KMS-11 (cell line): ENCODE measurements around the gene HSPA12B.

Source experiments
- H2AFZ ChIP-seq: fragments of 200-600 bp; sonication (generic); 2 replicates; pipeline ENCODE4 v1.6.1; 2016; ENCODE audit warnings: antibody characterized with exemption, mixed run types, low read depth
- H3K27ac ChIP-seq: fragments of 200-600 bp; sonication (generic); 2 replicates; pipeline ENCODE4 v1.6.1; 2016; ENCODE audit warnings: mild to moderate bottlenecking, mixed run types
- H3K27me3 ChIP-seq: fragments of 200-600 bp; sonication (generic); 2 replicates; pipeline ENCODE4 v1.6.1; 2017; ENCODE audit warnings: mild to moderate bottlenecking, low read depth, mixed run types, moderate library complexity; ENCODE audit not compliant: insufficient read depth
- H3K36me3 ChIP-seq: fragments of 200-600 bp; sonication (generic); 2 replicates; pipeline ENCODE4 v1.6.1; 2017; ENCODE audit warnings: mild to moderate bottlenecking, mixed run types; ENCODE audit not compliant: insufficient read depth
- H3K4me1 ChIP-seq: fragments of 200-600 bp; sonication (generic); 2 replicates; pipeline ENCODE4 v1.6.1; 2016; ENCODE audit warnings: mild to moderate bottlenecking, low read depth, mixed run types; ENCODE audit not compliant: poor library complexity, severe bottlenecking
- H3K4me2 ChIP-seq: fragments of 200-600 bp; sonication (generic); 2 replicates; pipeline ENCODE4 v1.7.0; 2016; ENCODE audit warnings: mild to moderate bottlenecking, mixed run types
- H3K4me3 ChIP-seq: fragments of 200-600 bp; sonication (generic); IDR thresholded peaks from 2 replicates; pipeline ENCODE4 v1.6.1; 2017; ENCODE audit warnings: low read depth, low read length, mixed read lengths; ENCODE audit not compliant: insufficient read depth
- H3K79me2 ChIP-seq: fragments of 200-600 bp; sonication (generic); 2 replicates; pipeline ENCODE4 v1.6.1; 2016; ENCODE audit warnings: low read depth, mixed run types; ENCODE audit not compliant: insufficient read depth
- H3K9ac ChIP-seq: fragments of 200-600 bp; sonication (generic); 2 replicates; pipeline ENCODE4 v1.6.1; 2016; ENCODE audit warnings: mild to moderate bottlenecking, mixed run types
- H4K20me1 ChIP-seq: fragments of 200-600 bp; sonication (generic); 2 replicates; pipeline ENCODE4 v1.6.1; 2016; ENCODE audit warnings: mild to moderate bottlenecking, mixed run types; ENCODE audit not compliant: insufficient read depth
- TF ChIP-seq, protein P1 (sequence below): fragments of 200-600 bp; sonication (generic); conservative IDR thresholded peaks from 2 replicates; pipeline ENCODE4 v1.6.1; 2017; ENCODE audit warnings: low read depth, mild to moderate bottlenecking, antibody characterized with exemption, low read length, moderate library complexity, mixed read lengths

HSPA12B gene

DNA sequence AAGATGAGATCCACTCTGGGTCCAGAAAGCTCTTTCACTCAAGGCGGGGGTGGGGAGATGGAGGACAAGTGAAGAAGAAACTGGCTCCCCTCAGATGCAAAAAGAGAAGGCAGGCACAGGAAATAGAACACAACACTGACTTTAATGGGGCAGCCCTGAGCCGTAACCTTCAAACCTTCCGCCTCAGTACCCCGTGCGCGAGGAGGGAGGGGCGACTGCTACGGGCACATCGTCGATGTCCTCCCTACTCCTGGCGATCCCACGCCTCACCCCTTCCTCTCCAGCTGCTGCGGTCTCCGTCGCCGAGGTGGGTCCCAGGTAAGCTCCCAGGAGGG is 44.9 kb downstream of the HSPA12B start:
- no peak overlapping the region for H3K27ac ChIP-seq
- no peaks in the 10 kb centered on the region for H4K20me1 ChIP-seq
- no peaks in the 10 kb centered on the region for H3K79me2 ChIP-seq
- no peaks in the 10 kb centered on the region for H3K36me3 ChIP-seq
- H3K9ac ChIP-seq: no peak overlapping the region
- no peaks in the 10 kb centered on the region; the same call in 1 of the 2 replicates for H3K27me3 ChIP-seq
- TF ChIP-seq, protein P1, sequence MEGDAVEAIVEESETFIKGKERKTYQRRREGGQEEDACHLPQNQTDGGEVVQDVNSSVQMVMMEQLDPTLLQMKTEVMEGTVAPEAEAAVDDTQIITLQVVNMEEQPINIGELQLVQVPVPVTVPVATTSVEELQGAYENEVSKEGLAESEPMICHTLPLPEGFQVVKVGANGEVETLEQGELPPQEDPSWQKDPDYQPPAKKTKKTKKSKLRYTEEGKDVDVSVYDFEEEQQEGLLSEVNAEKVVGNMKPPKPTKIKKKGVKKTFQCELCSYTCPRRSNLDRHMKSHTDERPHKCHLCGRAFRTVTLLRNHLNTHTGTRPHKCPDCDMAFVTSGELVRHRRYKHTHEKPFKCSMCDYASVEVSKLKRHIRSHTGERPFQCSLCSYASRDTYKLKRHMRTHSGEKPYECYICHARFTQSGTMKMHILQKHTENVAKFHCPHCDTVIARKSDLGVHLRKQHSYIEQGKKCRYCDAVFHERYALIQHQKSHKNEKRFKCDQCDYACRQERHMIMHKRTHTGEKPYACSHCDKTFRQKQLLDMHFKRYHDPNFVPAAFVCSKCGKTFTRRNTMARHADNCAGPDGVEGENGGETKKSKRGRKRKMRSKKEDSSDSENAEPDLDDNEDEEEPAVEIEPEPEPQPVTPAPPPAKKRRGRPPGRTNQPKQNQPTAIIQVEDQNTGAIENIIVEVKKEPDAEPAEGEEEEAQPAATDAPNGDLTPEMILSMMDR: no peak
- no peak overlapping the region for H3K4me3 ChIP-seq
- no peak overlapping the region for H3K4me2 ChIP-seq
- no peaks in the 10 kb centered on the region for H3K4me1 ChIP-seq
- H2AFZ ChIP-seq: no peak overlapping the region; the same call in 1 of the 2 replicates

GRCh38 chr20:3777716-3778629 is 45.5 kb downstream of the HSPA12B start:
- Histone ChIP-seq H4K20me1 (no peaks in the 10 kb centered on the region), H3K27ac (no peak overlapping the region), H3K4me2 (no peak overlapping the region), H3K79me2 (no peaks in the 10 kb centered on the region), H3K4me1 (no peaks in the 10 kb centered on the region), H3K36me3 (no peaks in the 10 kb centered on the region), H3K27me3 (no peaks in the 10 kb centered on the region; the same call in 1 of the 2 replicates), H3K4me3 (no peak overlapping the region), H3K9ac (no peak overlapping the region), H2AFZ (peak overlapping the region; percentile 26; the same call in 1 of the 2 replicates)
- TF ChIP-seq, protein P1: no peak

DNA sequence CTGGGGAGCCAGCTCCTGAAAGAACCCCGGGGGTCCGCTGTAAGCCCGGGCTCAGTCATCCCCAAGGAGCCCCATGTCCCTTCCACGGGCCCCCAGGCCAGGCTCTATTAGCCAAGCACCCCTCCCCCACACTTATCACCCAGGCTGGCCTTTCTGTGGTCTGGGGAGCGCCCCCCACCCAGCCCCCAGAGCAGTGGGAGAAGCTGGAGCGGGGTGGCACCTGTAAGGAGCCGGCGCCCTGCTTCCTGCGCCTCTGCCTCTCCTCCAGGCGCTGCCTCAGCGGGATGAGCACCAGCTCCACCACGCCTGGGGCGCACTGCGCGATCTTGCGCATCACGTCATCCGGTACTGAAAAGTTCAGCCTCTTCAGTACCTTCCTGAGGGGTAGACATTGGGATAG is 46.5 kb downstream of the HSPA12B start:
- TF ChIP-seq, protein P1: no peak
- H3K27me3 ChIP-seq: no peaks in the 10 kb centered on the region; the same call in 1 of the 2 replicates
- no peaks in the 10 kb centered on the region for H4K20me1 ChIP-seq
- no peaks in the 10 kb centered on the region for H3K79me2 ChIP-seq
- no peak overlapping the region for H3K4me2 ChIP-seq
- no peak overlapping the region for H3K9ac ChIP-seq
- H3K27ac ChIP-seq: no peak overlapping the region
- H3K4me1 ChIP-seq: no peaks in the 10 kb centered on the region
- no peak overlapping the region for H2AFZ ChIP-seq
- H3K4me3 ChIP-seq: no peak overlapping the region
- H3K36me3 ChIP-seq: no peaks in the 10 kb centered on the region

- no peak within 1 kb of the TSS for H3K9ac ChIP-seq
- peak within 1 kb of the TSS; percentile 64; the same call in 1 of the 2 replicates for H2AFZ ChIP-seq
- H4K20me1 ChIP-seq: no peaks in the 10 kb centered on the region
- H3K4me3 ChIP-seq: no peak within 1 kb of the TSS
- H3K4me1 ChIP-seq: no peaks in the 10 kb centered on the region
- H3K36me3 ChIP-seq: no peaks in the 10 kb centered on the region
- H3K27me3 ChIP-seq: no peaks in the 10 kb centered on the region; the same call in 1 of the 2 replicates
- TF ChIP-seq, protein P1: 0 out of 2 replicates have a peak, but pooled peaks have one; percentile 25
- H3K79me2 ChIP-seq: no peaks in the 10 kb centered on the region
- H3K4me2 ChIP-seq: peak within 1 kb of the TSS; percentile 51
- no peak within 1 kb of the TSS for H3K27ac ChIP-seq
Observed at GRCh38 chr20:3781153-3781910, 48.8 kb downstream of the HSPA12B start, which contains the start of gene SPEF1. Gene SPEF1 (minus strand): TSS chr20:3781448. CDS start chr20:3781287, 161 bp downstream.
